GM19025 (cell line): Measurements from ENCODE around the gene ACADS.

Source experiments
- ATAC-seq: cut with Tn5 transposase; IDR thresholded peaks from one replicate; pipeline ENCODE4 v1.9.1; 2021; ENCODE audit warnings: mild to moderate bottlenecking, low read depth, moderate library complexity; ENCODE audit not compliant: unreplicated experiment

The ACADS gene

DNA sequence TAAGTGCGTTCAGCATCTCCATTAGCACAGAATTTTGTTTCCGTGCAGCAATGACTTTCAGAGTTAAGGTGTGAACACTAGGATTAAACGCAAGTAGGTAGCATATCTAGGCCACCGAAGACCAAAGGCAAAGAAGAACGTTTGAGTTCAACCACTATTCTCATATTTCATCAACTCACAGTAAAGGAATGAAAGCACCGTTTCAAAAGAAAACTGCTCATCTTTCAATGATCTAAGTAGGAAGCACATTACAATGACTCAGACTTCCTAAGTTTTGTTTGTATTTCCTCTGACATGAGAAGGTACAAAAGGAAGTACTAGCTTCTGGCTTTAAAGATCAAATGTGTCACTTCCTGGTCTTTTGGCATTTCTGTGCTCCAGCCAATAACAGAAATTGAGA lies 57.6 kb downstream of the ACADS start:
- ATAC-seq, result no peak

DNA sequence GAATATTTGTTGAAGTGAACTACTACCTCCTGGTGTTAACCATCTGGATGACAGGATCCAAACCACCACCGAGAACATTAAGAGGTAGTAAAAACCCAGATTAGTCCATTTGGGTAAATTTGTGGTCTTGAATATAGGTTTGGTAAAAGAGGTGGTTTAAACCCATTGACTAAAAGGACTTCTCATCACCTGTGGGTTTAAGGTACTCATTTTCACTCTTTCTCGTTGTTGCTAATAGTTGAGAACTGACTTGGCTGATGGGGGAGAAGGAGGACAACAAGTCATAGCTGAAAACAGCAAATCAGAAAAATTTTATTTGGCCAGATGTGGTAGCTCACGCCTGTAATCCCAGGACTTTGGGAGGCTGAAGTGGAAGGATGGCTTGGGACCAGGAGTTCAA lies 59.2 kb downstream of the ACADS start:
- ATAC-seq, result no peak

DNA sequence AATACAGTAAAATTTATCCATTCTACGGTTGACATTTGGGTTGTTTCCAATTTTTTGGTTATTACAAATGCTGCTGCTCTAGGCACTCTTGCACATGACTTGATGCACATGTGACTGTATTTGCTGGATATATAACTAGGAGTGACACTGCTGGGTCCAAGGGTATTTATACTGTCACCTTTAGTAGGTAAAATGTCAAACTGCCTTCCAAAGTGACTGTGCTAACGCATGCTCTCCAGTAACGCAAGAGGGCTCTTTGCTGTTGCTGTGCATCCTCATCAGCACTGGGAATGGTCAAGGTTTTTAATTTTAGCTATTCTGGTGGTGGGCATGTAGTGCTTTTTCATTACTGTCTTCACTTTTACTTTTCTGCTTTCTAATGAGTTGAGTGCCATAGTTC lies 62.3 kb downstream of the ACADS start:
- ATAC-seq, result no peak
